ENCODE data around the gene ATP2C2.

GRCh38 chr16:84380405-84380804 lies 12.1 kb downstream of the ATP2C2 start:
- TF ChIP-seq ZNF274 (IDR thresholded peaks at IDR 0.05; ENCODE audit: low read depth, low read length) = no peak
- no peak for TF ChIP-seq SUZ12 (IDR thresholded peaks at IDR 0.05; ENCODE audit: extremely low read depth, insufficient read depth, insufficient read length)
